ENCODE measurements around the gene ARF3.

Gene ARF3

GRCh38 chr12:48973941-48974673 lies 16.8 kb upstream of the ARF3 start:
- peaks cover 5% of the 10 kb centered on the region for H3K27me3 ChIP-seq (ENCODE audit: low read depth, low read length)
- H3K9me3 ChIP-seq (ENCODE audit: insufficient read depth, low read length), result no peaks in the 10 kb centered on the region
- H3K4me3 ChIP-seq (ENCODE audit: low read length), result no peak overlapping the region
- no peaks in the 10 kb centered on the region for H3K36me3 ChIP-seq (replicated peaks; ENCODE audit: low read depth, low read length)
- H3K79me2 ChIP-seq (ENCODE audit: low read length), result peaks cover 3% of the 10 kb centered on the region; the same call in 1 of the 2 replicates
- no peak overlapping the region for H3K4me2 ChIP-seq (ENCODE audit: low read length)
- H2AFZ ChIP-seq (ENCODE audit: low read depth, low read length), result peak overlapping the region; percentile 48; the same call in 1 of the 2 replicates
- TF ChIP-seq CTCF (IDR thresholded peaks at IDR 0.05; ENCODE audit: low read depth, low read length) (peak; percentile 43), EZH2phosphoT487 (IDR thresholded peaks at IDR 0.05; ENCODE audit: low read depth) (no peak)
- no peaks in the 10 kb centered on the region for H4K20me1 ChIP-seq (ENCODE audit: insufficient read depth, low read length)
- peaks cover 22% of the 10 kb centered on the region for H3K4me1 ChIP-seq (ENCODE audit: low read length)
- H3K27ac ChIP-seq (ENCODE audit: low read length), result no peak overlapping the region
- no peak overlapping the region for H3K9ac ChIP-seq (ENCODE audit: low read length)

- Histone ChIP-seq H2AFZ (ENCODE audit: low read depth, low read length) (no peak overlapping the region), H3K79me2 (ENCODE audit: low read length) (peaks cover 3% of the 10 kb centered on the region; the same call in 1 of the 2 replicates), H3K27ac (ENCODE audit: low read length) (no peak overlapping the region), H3K36me3 (replicated peaks; ENCODE audit: low read depth, low read length) (no peaks in the 10 kb centered on the region), H3K4me2 (ENCODE audit: low read length) (no peak overlapping the region), H3K4me3 (ENCODE audit: low read length) (no peak overlapping the region), H3K4me1 (ENCODE audit: low read length) (peaks cover 28% of the 10 kb centered on the region), H3K27me3 (ENCODE audit: low read depth, low read length) (no peaks in the 10 kb centered on the region; the same call in 1 of the 2 replicates), H3K9ac (ENCODE audit: low read length) (no peak overlapping the region), H4K20me1 (ENCODE audit: insufficient read depth, low read length) (no peaks in the 10 kb centered on the region), H3K9me3 (ENCODE audit: insufficient read depth, low read length) (no peaks in the 10 kb centered on the region)
- TF ChIP-seq CTCF (IDR thresholded peaks at IDR 0.05; ENCODE audit: low read depth, low read length), result no peak
- no peak for TF ChIP-seq EZH2phosphoT487 (IDR thresholded peaks at IDR 0.05; ENCODE audit: low read depth)
Observed at GRCh38 chr12:48973531-48973930, 16.2 kb upstream of the ARF3 start.

GRCh38 chr12:48972952-48973483 lies 15.7 kb upstream of the ARF3 start:
- H3K4me1 ChIP-seq (ENCODE audit: low read length), result peaks cover 33% of the 10 kb centered on the region
- no peak overlapping the region for H3K4me2 ChIP-seq (ENCODE audit: low read length)
- TF ChIP-seq EZH2phosphoT487 (IDR thresholded peaks at IDR 0.05; ENCODE audit: low read depth), result no peak
- no peak for TF ChIP-seq CTCF (IDR thresholded peaks at IDR 0.05; ENCODE audit: low read depth, low read length)
- no peaks in the 10 kb centered on the region; the same call in 1 of the 2 replicates for H3K27me3 ChIP-seq (ENCODE audit: low read depth, low read length)
- peaks cover 3% of the 10 kb centered on the region; the same call in 1 of the 2 replicates for H3K79me2 ChIP-seq (ENCODE audit: low read length)
- H3K9ac ChIP-seq (ENCODE audit: low read length), result no peak overlapping the region
- no peaks in the 10 kb centered on the region for H4K20me1 ChIP-seq (ENCODE audit: insufficient read depth, low read length)
- H2AFZ ChIP-seq (ENCODE audit: low read depth, low read length), result no peak overlapping the region
- H3K27ac ChIP-seq (ENCODE audit: low read length), result no peak overlapping the region
- no peaks in the 10 kb centered on the region for H3K9me3 ChIP-seq (ENCODE audit: insufficient read depth, low read length)
- no peaks in the 10 kb centered on the region for H3K36me3 ChIP-seq (replicated peaks; ENCODE audit: low read depth, low read length)
- no peak overlapping the region for H3K4me3 ChIP-seq (ENCODE audit: low read length)

- Histone ChIP-seq H3K4me3 (ENCODE audit: low read length) (peak overlapping the region; percentile 96; the same call in 1 of the 2 replicates), H4K20me1 (ENCODE audit: insufficient read depth, low read length) (no peaks in the 10 kb centered on the region), H2AFZ (ENCODE audit: low read depth, low read length) (no peak overlapping the region), H3K27me3 (ENCODE audit: low read depth, low read length) (no peaks in the 10 kb centered on the region), H3K4me2 (ENCODE audit: low read length) (peak overlapping the region; percentile 98), H3K79me2 (ENCODE audit: low read length) (peaks cover 3% of the 10 kb centered on the region; the same call in 1 of the 2 replicates), H3K36me3 (replicated peaks; ENCODE audit: low read depth, low read length) (no peaks in the 10 kb centered on the region), H3K4me1 (ENCODE audit: low read length) (peaks cover 38% of the 10 kb centered on the region), H3K27ac (ENCODE audit: low read length) (no peak overlapping the region), H3K9me3 (ENCODE audit: insufficient read depth, low read length) (no peaks in the 10 kb centered on the region), H3K9ac (ENCODE audit: low read length) (no peak overlapping the region)
- TF ChIP-seq EZH2phosphoT487 (IDR thresholded peaks at IDR 0.05; ENCODE audit: low read depth) (no peak), CTCF (IDR thresholded peaks at IDR 0.05; ENCODE audit: low read depth, low read length) (no peak)
Observed at GRCh38 chr12:48972213-48972951, 15.1 kb upstream of the ARF3 start.

Data from OCI-LY3 (cell line).